ENCODE data around the gene HS3ST3B1.

- TF ChIP-seq EZH2 (IDR thresholded peaks at IDR 0.05; ENCODE audit: low read length, unreplicated experiment): no peak
- TF ChIP-seq CTCF (conservative IDR thresholded peaks at IDR 0.05; ENCODE audit: low read depth, low read length): no peak
- TF ChIP-seq EZH2phosphoT487 (IDR thresholded peaks at IDR 0.05; ENCODE audit: borderline replicate concordance, low read length): no peak
Observed at GRCh38 chr17:14396547-14396946, 95.7 kb downstream of the HS3ST3B1 start.
